HEK293 (cell line): ENCODE data around the gene SYTL3.
A peak's percentile ranks its signal among the peaks of the same experiment; 100 is the strongest.
"Not testable (repeated sequence)": the region's sequence is repeated elsewhere in the genome, so short reads cannot be mapped to it uniquely, and the experiment has no call there.

ENCODE experiments used
- CTCF ChIA-PET: fragments of 350-600 bp; formaldehyde crosslinking; extraction: SDS; loops from one replicate; lab custom pipeline; 2021; ENCODE audit warnings: antibody characterized with exemption; lab: Yijun Ruan, JAX
- POLR2A ChIA-PET: fragments of 300-600 bp; formaldehyde crosslinking; extraction: SDS; loops from one replicate; lab custom pipeline; 2020; ENCODE audit warnings: antibody characterized with exemption, inconsistent platforms; lab: Yijun Ruan, JAX
- H3K27ac ChIP-seq: fragments of 200-500 bp; sonication (Bioruptor generic); 2 replicates; pipeline ENCODE4 v1.5.1; 2014; ENCODE audit warnings: low read depth, low read length, control low read depth, inconsistent platforms; ENCODE audit errors: extremely low read depth
- H3K36me3 ChIP-seq, 2 experiments: fragments of 200-500 bp in 1 of 2; sonication (Bioruptor generic) in 1 of 2; 1 replicate in 1 of 2; 2 replicates in 1 of 2; pipeline ENCODE4 v1.5.1; 2014 to 2017; ENCODE audit warnings: inconsistent platforms in 2 of 2, low read length in 2 of 2; ENCODE audit not compliant: control insufficient read depth in 2 of 2, insufficient read depth in 1 of 2
- H3K4me1 ChIP-seq: fragments of 200-500 bp; sonication (Bioruptor generic); 2 replicates; pipeline ENCODE4 v1.5.1; 2014; ENCODE audit warnings: mild to moderate bottlenecking, low read length, inconsistent platforms; ENCODE audit not compliant: control insufficient read depth, insufficient read depth
- H3K4me3 ChIP-seq: 2 replicates; pipeline ENCODE4 v1.5.1; 2011; ENCODE audit warnings: low read depth, mild to moderate bottlenecking, control low read depth, low read length, moderate library complexity
- H3K9me3 ChIP-seq: fragments of 200-500 bp; sonication (Bioruptor generic); 2 replicates; pipeline ENCODE4 v1.5.1; 2014; ENCODE audit warnings: low read depth, low read length, inconsistent platforms; ENCODE audit not compliant: control insufficient read depth, insufficient read depth
- EGR2 ChIP-seq: fragments of 450-650 bp; formaldehyde crosslinking; IDR thresholded peaks from 2 replicates; pipeline ENCODE4 v1.5.1; 2016; ENCODE audit warnings: low read depth, missing biosample characterization, missing genetic modification characterization
- KLF1 ChIP-seq: fragments of 450-650 bp; formaldehyde crosslinking; IDR thresholded peaks from 2 replicates; pipeline ENCODE4 v1.5.1; 2016; ENCODE audit warnings: missing biosample characterization, missing genetic modification characterization
- KLF10 ChIP-seq: fragments of 450-650 bp; IDR thresholded peaks from 2 replicates; pipeline ENCODE4 v1.5.1; 2018; ENCODE audit warnings: missing biosample characterization, mild to moderate bottlenecking, missing genetic modification characterization
- SP7 ChIP-seq: fragments of 450-650 bp; formaldehyde crosslinking; IDR thresholded peaks from 2 replicates; pipeline ENCODE4 v1.5.1; 2016; ENCODE audit warnings: missing biosample characterization, missing genetic modification characterization
- ZBTB8A ChIP-seq: fragments of 450-650 bp; formaldehyde crosslinking; IDR thresholded peaks from 2 replicates; pipeline ENCODE4 v1.5.1; 2016; ENCODE audit warnings: missing biosample characterization, missing genetic modification characterization
- ZFHX2 ChIP-seq: fragments of 450-650 bp; formaldehyde crosslinking; conservative IDR thresholded peaks from 2 replicates; pipeline ENCODE4 v1.5.1; 2016; ENCODE audit warnings: missing biosample characterization, missing genetic modification characterization
- ZNF221 ChIP-seq: fragments of 450-650 bp; formaldehyde crosslinking; IDR thresholded peaks from 2 replicates; pipeline ENCODE4 v1.5.1; 2017; ENCODE audit warnings: missing biosample characterization, missing genetic modification characterization, borderline replicate concordance
- ZNF600 ChIP-seq: fragments of 450-650 bp; formaldehyde crosslinking; IDR thresholded peaks from 2 replicates; pipeline ENCODE4 v1.5.1; 2016; ENCODE audit warnings: missing biosample characterization, missing genetic modification characterization
- ZXDB ChIP-seq: fragments of 450-650 bp; formaldehyde crosslinking; IDR thresholded peaks from 2 replicates; pipeline ENCODE4 v1.5.1; 2016; ENCODE audit warnings: missing biosample characterization, missing genetic modification characterization
- TF ChIP-seq, protein P1 (sequence below): fragments of 450-650 bp; formaldehyde crosslinking; conservative IDR thresholded peaks from 2 replicates; pipeline ENCODE4 v1.5.1; 2016; ENCODE audit warnings: low read depth, missing biosample characterization, missing genetic modification characterization
- TF ChIP-seq, protein P2 (sequence below): fragments of 450-650 bp; formaldehyde crosslinking; IDR thresholded peaks from 2 replicates; pipeline ENCODE4 v1.5.1; 2016; ENCODE audit warnings: missing biosample characterization, missing genetic modification characterization
- TF ChIP-seq, protein P3 (sequence below): fragments of 450-650 bp; formaldehyde crosslinking; IDR thresholded peaks from 2 replicates; pipeline ENCODE4 v1.5.1; 2016; ENCODE audit warnings: missing biosample characterization, missing genetic modification characterization

The SYTL3 gene

DNA sequence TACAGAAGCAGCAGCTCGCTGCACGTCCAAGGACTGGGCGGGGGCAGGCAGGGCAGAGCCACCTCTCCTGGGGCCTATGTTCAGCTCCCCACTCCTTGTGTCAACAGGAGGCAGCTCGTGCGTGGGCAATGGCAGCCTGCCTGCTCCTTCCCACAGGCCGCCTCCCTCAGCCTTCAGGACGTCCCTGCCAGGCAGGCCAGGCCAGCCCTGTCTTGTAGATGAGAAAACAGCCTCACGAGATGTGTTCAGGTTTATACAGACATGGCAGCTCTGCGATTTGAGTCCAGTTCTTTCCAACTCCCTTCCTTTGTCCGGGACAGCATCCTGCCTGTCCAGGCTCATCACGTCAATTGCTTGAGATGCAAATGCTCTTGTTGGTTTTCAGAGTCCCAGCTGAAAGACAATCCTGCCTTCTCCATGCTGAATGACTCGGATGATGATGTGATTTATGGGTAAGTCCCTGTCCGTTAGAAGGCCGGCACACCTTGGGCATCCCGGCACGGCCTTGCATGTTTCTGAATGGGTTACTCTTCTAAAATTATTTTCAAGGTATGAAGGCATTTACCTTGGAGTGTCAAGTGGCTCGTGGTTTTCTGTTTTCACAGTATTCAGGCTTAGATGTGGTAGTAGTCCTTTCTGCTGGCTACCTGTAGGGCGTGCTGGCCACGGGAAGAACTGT, 18.8 kb upstream of the SYTL3 start:
- peaks cover 17 to 77% of the 10 kb centered on the region in 2 experiments for H3K36me3 ChIP-seq

DNA sequence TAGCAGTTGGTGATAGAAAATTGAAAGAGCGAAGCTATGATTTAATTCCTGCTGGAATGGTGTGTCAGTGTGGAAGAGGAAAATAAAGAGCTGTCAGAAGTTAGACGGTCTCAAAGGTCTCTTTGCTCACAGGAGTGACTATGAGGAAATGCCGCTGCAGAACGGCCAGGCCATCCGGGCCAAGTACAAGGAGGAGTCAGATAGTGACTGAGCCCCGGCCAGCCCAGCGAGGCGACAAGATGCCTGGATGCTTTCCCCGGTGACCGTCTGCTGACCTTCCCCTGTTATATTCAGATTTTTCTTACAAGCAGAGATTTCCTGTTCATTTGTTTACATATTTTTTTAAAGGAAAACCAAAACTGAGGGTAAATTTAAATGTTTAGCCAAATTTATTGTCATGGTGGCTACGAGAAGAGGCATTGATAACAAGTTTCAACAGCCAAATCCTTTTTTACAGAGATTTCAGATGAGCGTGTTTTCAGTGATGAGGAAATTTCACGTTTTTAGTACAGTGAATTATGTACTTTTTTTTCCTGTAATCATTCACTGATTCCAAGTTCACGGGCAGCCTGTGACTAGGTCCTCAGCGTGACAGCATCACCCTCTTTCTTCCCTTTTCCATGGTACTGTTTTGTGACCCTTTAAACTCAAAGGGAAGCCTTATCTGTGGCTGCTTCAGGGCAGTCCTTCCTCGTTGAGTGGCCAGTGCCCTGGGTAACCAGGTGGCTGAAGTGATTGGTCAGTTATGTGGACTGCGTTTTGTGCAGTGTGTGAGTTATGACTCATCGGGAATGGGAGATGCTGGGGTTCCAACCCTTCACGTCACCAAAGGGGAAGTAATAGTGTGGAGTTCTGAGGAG, 17.9 kb upstream of the SYTL3 start:
- Histone ChIP-seq H3K9me3 (no peaks in the 10 kb centered on the region), H3K36me3 (peaks cover 12 to 77% of the 10 kb centered on the region in 2 experiments), H3K4me1 (no peaks in the 10 kb centered on the region), H3K27ac (no peak overlapping the region), H3K4me3 (no peak overlapping the region)
- POLR2A ChIA-PET, result interaction anchor here (1.1 to 2.2 kb wide), 2 partner anchors 12 to 14 kb away, joined by 4 to 7 read pairs; partner anchors contain the start of gene DYNLT1
- TF ChIP-seq SP7 (tag by site-specific recombination) (0 out of 2 replicates have a peak, but pooled peaks have one; percentile 40), ZBTB8A (no peak)
- CTCF ChIA-PET, result interaction anchor here (1.3 to 1.4 kb wide), 3 partner anchors 59 to 411 kb away, joined by 3 to 7 read pairs (median 4); no protein-coding TSS in a partner anchor

More for the DNA sequence above, 18.8 kb upstream of the SYTL3 start:
- Histone ChIP-seq H3K9me3 (no peaks in the 10 kb centered on the region), H3K4me3 (no peak overlapping the region), H3K4me1 (no peaks in the 10 kb centered on the region), H3K27ac (no peak overlapping the region)
- CTCF ChIA-PET, result interaction anchor here (0.6 to 1.4 kb wide), 8 partner anchors 10 to 503 kb away, joined by 3 to 9 read pairs (median 4); no protein-coding TSS in a partner anchor
- POLR2A ChIA-PET, result interaction anchor here (2.2 kb wide), 1 partner anchor 13 kb away, joined by 7 read pairs; the partner anchor contains the start of gene DYNLT1
- TF ChIP-seq, protein P1, sequence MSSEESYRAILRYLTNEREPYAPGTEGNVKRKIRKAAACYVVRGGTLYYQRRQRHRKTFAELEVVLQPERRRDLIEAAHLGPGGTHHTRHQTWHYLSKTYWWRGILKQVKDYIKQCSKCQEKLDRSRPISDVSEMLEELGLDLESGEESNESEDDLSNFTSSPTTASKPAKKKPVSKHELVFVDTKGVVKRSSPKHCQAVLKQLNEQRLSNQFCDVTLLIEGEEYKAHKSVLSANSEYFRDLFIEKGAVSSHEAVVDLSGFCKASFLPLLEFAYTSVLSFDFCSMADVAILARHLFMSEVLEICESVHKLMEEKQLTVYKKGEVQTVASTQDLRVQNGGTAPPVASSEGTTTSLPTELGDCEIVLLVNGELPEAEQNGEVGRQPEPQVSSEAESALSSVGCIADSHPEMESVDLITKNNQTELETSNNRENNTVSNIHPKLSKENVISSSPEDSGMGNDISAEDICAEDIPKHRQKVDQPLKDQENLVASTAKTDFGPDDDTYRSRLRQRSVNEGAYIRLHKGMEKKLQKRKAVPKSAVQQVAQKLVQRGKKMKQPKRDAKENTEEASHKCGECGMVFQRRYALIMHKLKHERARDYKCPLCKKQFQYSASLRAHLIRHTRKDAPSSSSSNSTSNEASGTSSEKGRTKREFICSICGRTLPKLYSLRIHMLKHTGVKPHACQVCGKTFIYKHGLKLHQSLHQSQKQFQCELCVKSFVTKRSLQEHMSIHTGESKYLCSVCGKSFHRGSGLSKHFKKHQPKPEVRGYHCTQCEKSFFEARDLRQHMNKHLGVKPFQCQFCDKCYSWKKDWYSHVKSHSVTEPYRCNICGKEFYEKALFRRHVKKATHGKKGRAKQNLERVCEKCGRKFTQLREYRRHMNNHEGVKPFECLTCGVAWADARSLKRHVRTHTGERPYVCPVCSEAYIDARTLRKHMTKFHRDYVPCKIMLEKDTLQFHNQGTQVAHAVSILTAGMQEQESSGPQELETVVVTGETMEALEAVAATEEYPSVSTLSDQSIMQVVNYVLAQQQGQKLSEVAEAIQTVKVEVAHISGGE, result no peak
- TF ChIP-seq, protein P2, sequence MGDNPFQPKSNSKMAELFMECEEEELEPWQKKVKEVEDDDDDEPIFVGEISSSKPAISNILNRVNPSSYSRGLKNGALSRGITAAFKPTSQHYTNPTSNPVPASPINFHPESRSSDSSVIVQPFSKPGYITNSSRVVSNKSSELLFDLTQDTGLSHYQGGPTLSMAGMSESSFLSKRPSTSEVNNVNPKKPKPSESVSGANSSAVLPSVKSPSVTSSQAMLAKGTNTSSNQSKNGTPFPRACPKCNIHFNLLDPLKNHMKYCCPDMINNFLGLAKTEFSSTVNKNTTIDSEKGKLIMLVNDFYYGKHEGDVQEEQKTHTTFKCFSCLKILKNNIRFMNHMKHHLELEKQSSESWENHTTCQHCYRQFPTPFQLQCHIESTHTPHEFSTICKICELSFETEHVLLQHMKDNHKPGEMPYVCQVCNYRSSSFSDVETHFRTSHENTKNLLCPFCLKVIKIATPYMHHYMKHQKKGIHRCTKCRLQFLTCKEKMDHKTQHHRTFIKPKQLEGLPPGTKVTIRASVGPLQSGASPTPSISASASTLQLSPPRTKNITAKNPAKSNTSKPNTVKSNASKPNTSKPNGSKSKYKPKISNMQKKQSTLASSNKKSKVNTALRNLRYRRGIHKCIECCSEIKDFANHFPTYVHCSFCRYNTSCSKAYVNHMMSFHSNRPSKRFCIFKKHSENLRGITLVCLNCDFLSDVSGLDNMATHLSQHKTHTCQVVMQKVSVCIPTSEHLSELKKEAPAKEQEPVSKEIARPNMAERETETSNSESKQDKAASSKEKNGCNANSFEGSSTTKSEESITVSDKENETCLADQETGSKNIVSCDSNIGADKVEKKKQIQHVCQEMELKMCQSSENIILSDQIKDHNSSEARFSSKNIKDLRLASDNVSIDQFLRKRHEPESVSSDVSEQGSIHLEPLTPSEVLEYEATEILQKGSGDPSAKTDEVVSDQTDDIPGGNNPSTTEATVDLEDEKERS (tag by site-specific recombination), result no peak
- peak; percentile 35; the same call in 1 of the 2 replicates for TF ChIP-seq ZNF600 (tag by site-specific recombination)
- peak; percentile 96 for TF ChIP-seq ZFHX2 (tag by site-specific recombination)
- no peak for TF ChIP-seq KLF10 (tag by site-specific recombination)
- peak; percentile 93 for TF ChIP-seq EGR2 (tag by site-specific recombination)
- no peak for TF ChIP-seq ZXDB (tag by site-specific recombination)
- TF ChIP-seq, protein P3, sequence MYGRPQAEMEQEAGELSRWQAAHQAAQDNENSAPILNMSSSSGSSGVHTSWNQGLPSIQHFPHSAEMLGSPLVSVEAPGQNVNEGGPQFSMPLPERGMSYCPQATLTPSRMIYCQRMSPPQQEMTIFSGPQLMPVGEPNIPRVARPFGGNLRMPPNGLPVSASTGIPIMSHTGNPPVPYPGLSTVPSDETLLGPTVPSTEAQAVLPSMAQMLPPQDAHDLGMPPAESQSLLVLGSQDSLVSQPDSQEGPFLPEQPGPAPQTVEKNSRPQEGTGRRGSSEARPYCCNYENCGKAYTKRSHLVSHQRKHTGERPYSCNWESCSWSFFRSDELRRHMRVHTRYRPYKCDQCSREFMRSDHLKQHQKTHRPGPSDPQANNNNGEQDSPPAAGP, result 0 out of 2 replicates have a peak, but pooled peaks have one; percentile 45
- TF ChIP-seq KLF1 (tag by site-specific recombination), result peak; percentile 58; the same call in 1 of the 2 replicates
- TF ChIP-seq ZNF221 (tag by site-specific recombination), result no peak

DNA sequence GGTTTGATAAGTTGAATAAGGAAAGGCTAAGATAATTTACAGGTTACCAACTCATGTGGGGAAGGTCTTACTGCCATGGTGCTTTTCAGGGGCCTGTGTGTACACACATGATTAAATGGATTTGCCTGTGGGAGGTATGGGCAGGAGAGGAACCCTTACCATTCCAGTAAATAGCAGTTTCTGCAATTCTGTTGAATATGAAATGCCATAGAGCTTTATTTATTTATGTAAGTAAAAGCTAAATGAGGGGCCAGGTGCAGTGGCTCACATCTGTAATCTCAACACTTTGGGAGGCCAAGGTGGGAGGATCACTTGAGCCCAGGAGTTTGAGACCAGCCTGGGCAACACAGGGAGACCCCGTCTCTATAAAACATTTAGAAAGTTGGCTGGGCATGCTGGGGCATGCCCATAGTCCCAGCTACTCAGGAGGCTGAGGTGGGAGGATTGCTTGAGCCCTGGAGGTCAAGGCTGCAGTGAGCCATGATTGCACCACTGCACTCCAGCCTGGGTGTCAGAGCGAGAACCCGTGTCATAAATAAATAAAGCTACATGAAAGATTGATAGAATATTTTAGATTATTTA, 17.2 kb upstream of the SYTL3 start:
- ChIA-PET CTCF (interaction anchor here (1.3 to 1.4 kb wide), 2 partner anchors 59 to 411 kb away, joined by 3 to 7 read pairs; no protein-coding TSS in a partner anchor), POLR2A (interaction anchor here (1.1 to 2.2 kb wide), 2 partner anchors 12 to 14 kb away, joined by 4 to 7 read pairs; partner anchors contain the start of gene DYNLT1)
- H3K4me1 ChIP-seq, H3K4me3 ChIP-seq, H3K9me3 ChIP-seq: not testable (repeated sequence)
- H3K27ac ChIP-seq, result peak overlapping the region; percentile 29; the same call in 1 of the 2 replicates
- H3K36me3 ChIP-seq, result peaks cover 10 to 77% of the 10 kb centered on the region in 2 experiments
